HepG2 (cell line): Measurements from ENCODE around the gene NPDC1. TPM values are rescaled to one million over a fixed set of nuclear protein-coding genes. Genes with fewer than 3 reads are reported as not detected.

ENCODE experiments used
- ARID3A ChIP-seq: IDR thresholded peaks from 2 replicates; pipeline ENCODE4 v1.6.1; 2012; ENCODE audit warnings: low read depth, low read length, improper control_type of control experiment
- ETV6 ChIP-seq: sonication (generic); formaldehyde crosslinking; conservative IDR thresholded peaks from 2 replicates; pipeline ENCODE4 v1.4.0; 2020; ENCODE audit warnings: missing genetic modification reagents
- FOSL2 ChIP-seq: sonication (generic); formaldehyde crosslinking; IDR thresholded peaks from 2 replicates; pipeline ENCODE4 v1.4.0; 2020; ENCODE audit warnings: missing genetic modification reagents
- KAT7 ChIP-seq: IDR thresholded peaks from 2 replicates; pipeline ENCODE4 v1.6.1; 2018; ENCODE audit warnings: borderline replicate concordance, missing compliant biosample characterization
- RERE ChIP-seq: IDR thresholded peaks from 2 replicates; pipeline ENCODE4 v1.6.1; 2016; ENCODE audit warnings: low read depth, missing genetic modification reagents, missing compliant biosample characterization
- RXRB ChIP-seq: IDR thresholded peaks from 2 replicates; pipeline ENCODE4 v1.6.1; 2016; ENCODE audit warnings: borderline replicate concordance, missing genetic modification reagents, missing compliant biosample characterization
- SALL1 ChIP-seq: sonication (generic); formaldehyde crosslinking; IDR thresholded peaks from 2 replicates; pipeline ENCODE4 v1.8.0; 2022; ENCODE audit warnings: mild to moderate bottlenecking, missing genetic modification reagents
- ZBTB7B ChIP-seq: sonication (generic); formaldehyde crosslinking; IDR thresholded peaks from 2 replicates; pipeline ENCODE4 v1.4.0; 2020; ENCODE audit warnings: missing genetic modification reagents
- ZNF207 ChIP-seq: fragments of 450-650 bp; IDR thresholded peaks from 2 replicates; pipeline ENCODE4 v1.6.1; 2016; ENCODE audit warnings: antibody characterized with exemption, borderline replicate concordance
- ZNF317 ChIP-seq: sonication (generic); formaldehyde crosslinking; IDR thresholded peaks from 2 replicates; pipeline ENCODE4 v1.5.0; 2020; ENCODE audit warnings: mild to moderate bottlenecking, missing genetic modification reagents
- ZNF530 ChIP-seq: sonication (generic); formaldehyde crosslinking; IDR thresholded peaks from 2 replicates; pipeline ENCODE4 v1.5.0; 2020; ENCODE audit warnings: low read depth, mild to moderate bottlenecking, missing genetic modification reagents
- ZNF569 ChIP-seq: sonication (generic); formaldehyde crosslinking; IDR thresholded peaks from 2 replicates; pipeline ENCODE4 v1.5.0; 2020; ENCODE audit warnings: mild to moderate bottlenecking, missing genetic modification reagents, moderate library complexity, borderline replicate concordance
- ZNF607 ChIP-seq: sonication (generic); formaldehyde crosslinking; IDR thresholded peaks from 2 replicates; pipeline ENCODE4 v1.5.1; 2020; ENCODE audit warnings: missing genetic modification reagents, mild to moderate bottlenecking, borderline replicate concordance
- ZNF616 ChIP-seq: sonication (generic); formaldehyde crosslinking; IDR thresholded peaks from 2 replicates; pipeline ENCODE4 v1.5.0; 2020; ENCODE audit warnings: low read depth, mild to moderate bottlenecking, missing genetic modification reagents
- ZNF713 ChIP-seq: sonication (generic); formaldehyde crosslinking; IDR thresholded peaks from 2 replicates; pipeline ENCODE4 v1.4.0; 2020; ENCODE audit warnings: mild to moderate bottlenecking, missing genetic modification reagents
- ZNF773 ChIP-seq: sonication (generic); formaldehyde crosslinking; IDR thresholded peaks from 2 replicates; pipeline ENCODE4 v1.4.0; 2020; ENCODE audit warnings: missing genetic modification reagents, borderline replicate concordance
- ZNF792 ChIP-seq: IDR thresholded peaks from 2 replicates; pipeline ENCODE4 v1.6.1; 2016
- polyA plus RNA-seq, 8 experiments: library from polyadenylated mRNA; depleted of rRNA in 3 of 8; stranded (reverse) in 7 of 8; unstranded in 1 of 8; fragments of >200 nt; fragmentation: Illumina TruSeq in 4 of 8; extraction: Trizol in 4 of 8; gene quantifications; 2 replicates each; pipeline versions ENCODE4 v1.2.1 to v1.2.3, GENCODE V29; 2011 to 2016; ENCODE audit warnings: low read depth in 4 of 8, missing spikeins in 1 of 8, mixed read lengths in 1 of 8; ENCODE audit not compliant: insufficient read depth in 1 of 8
- total RNA-seq, 5 experiments: library from RNA; depleted of rRNA; stranded (reverse); fragments of >200 nt; fragmentation: Illumina TruSeq; extraction: Trizol; gene quantifications; 2 replicates each; pipeline ENCODE4 v1.2.3, GENCODE V29; 2016; ENCODE audit warnings: low read depth in 1 of 5
- TF ChIP-seq, protein P1 (sequence below): sonication (generic); formaldehyde crosslinking; IDR thresholded peaks from 2 replicates; pipeline ENCODE4 v1.9.0; 2021; ENCODE audit warnings: missing genetic modification reagents, mild to moderate bottlenecking, borderline replicate concordance
- TF ChIP-seq, protein P2 (sequence below): sonication (generic); formaldehyde crosslinking; IDR thresholded peaks from 2 replicates; pipeline ENCODE4 v1.9.0; 2021; ENCODE audit warnings: missing genetic modification reagents, borderline replicate concordance

Gene NPDC1
- total and polyA plus RNA-seq, 2 of the 13 experiments (the other 11 are each of a cell fraction or from before 2014, with no cell fraction given), result 0.84 to 5.4 TPM

DNA sequence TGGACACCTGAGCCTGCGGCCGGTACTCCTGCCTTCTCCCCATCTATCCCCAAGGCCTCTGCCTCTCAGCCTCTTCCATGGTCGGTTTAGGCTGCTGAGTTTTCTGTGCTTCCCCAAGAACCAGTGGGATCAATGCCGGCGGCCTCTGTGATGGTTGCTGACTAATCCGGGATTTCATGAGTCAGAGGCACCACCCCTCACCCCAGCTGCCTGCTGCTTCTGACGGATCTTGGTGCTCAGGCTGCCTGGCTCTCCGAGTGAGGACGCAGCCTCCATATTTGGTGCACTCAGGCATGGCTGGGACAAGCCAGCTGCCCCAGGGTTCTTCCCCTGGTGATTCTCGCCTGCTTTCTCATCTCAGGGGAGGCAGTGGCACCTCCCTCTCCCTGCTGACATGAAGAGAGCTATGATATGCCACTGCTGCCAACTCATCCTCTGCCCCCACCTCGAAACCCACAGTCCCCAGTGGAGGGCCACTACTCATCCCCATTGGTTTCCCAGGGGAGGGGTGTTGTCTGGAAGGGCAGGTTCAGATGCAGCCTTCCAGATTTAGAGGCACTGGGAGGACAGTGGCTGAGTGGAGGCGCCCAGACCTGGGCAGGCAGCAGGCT lies 37.5 kb upstream of the NPDC1 start (continued):
- TF ChIP-seq ZBTB7B (CRISPR knock-in tag) (no peak), ZNF569 (no peak), RXRB (CRISPR knock-in tag) (no peak), ZNF792 (CRISPR knock-in tag) (no peak), ZNF713 (no peak), FOSL2 (CRISPR knock-in tag) (peak; percentile 95), ZNF207 (no peak), ARID3A (no peak), RERE (CRISPR knock-in tag) (no peak), ETV6 (CRISPR knock-in tag) (no peak), KAT7 (CRISPR knock-in tag) (no peak), ZNF317 (no peak), SALL1 (CRISPR knock-in tag) (0 out of 2 replicates have a peak, but pooled peaks have one; percentile 38), ZNF607 (CRISPR knock-in tag) (no peak), ZNF530 (CRISPR knock-in tag) (no peak), ZNF616 (no peak), ZNF773 (CRISPR knock-in tag) (no peak)
- TF ChIP-seq, protein P1, sequence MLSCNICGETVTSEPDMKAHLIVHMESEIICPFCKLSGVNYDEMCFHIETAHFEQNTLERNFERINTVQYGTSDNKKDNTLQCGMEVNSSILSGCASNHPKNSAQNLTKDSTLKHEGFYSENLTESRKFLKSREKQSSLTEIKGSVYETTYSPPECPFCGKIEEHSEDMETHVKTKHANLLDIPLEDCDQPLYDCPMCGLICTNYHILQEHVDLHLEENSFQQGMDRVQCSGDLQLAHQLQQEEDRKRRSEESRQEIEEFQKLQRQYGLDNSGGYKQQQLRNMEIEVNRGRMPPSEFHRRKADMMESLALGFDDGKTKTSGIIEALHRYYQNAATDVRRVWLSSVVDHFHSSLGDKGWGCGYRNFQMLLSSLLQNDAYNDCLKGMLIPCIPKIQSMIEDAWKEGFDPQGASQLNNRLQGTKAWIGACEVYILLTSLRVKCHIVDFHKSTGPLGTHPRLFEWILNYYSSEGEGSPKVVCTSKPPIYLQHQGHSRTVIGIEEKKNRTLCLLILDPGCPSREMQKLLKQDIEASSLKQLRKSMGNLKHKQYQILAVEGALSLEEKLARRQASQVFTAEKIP (CRISPR knock-in tag), result no peak
- TF ChIP-seq, protein P2, sequence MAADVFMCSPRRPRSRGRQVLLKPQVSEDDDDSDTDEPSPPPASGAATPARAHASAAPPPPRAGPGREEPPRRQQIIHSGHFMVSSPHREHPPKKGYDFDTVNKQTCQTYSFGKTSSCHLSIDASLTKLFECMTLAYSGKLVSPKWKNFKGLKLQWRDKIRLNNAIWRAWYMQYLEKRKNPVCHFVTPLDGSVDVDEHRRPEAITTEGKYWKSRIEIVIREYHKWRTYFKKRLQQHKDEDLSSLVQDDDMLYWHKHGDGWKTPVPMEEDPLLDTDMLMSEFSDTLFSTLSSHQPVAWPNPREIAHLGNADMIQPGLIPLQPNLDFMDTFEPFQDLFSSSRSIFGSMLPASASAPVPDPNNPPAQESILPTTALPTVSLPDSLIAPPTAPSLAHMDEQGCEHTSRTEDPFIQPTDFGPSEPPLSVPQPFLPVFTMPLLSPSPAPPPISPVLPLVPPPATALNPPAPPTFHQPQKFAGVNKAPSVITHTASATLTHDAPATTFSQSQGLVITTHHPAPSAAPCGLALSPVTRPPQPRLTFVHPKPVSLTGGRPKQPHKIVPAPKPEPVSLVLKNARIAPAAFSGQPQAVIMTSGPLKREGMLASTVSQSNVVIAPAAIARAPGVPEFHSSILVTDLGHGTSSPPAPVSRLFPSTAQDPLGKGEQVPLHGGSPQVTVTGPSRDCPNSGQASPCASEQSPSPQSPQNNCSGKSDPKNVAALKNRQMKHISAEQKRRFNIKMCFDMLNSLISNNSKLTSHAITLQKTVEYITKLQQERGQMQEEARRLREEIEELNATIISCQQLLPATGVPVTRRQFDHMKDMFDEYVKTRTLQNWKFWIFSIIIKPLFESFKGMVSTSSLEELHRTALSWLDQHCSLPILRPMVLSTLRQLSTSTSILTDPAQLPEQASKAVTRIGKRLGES, result no peak
